ENCODE data around the gene ZBP1.

Gene ZBP1

DNA sequence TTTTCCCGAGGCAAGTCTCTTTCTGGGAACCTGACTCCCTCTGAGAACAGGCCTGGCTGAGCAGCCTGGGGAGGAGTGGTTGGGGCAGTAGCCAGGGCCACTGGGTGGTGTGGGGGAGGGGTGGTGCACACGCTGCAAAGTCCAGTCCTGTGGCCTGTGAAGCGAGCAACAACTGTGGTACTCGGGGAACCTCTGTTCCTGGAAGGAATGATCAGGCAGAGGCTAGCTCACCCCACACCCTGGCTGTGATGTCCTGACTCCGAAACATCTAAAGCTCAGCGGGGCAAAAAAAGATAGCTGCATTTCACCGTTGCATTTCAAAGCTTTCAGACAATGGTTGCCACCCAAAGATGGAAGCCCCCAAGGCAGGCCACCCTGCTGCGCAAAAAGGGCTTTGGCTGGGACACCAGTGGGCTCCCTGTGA, 33.8 kb downstream of the ZBP1 start:
- DNase-seq (ENCODE audit: low read depth): no peak

DNA sequence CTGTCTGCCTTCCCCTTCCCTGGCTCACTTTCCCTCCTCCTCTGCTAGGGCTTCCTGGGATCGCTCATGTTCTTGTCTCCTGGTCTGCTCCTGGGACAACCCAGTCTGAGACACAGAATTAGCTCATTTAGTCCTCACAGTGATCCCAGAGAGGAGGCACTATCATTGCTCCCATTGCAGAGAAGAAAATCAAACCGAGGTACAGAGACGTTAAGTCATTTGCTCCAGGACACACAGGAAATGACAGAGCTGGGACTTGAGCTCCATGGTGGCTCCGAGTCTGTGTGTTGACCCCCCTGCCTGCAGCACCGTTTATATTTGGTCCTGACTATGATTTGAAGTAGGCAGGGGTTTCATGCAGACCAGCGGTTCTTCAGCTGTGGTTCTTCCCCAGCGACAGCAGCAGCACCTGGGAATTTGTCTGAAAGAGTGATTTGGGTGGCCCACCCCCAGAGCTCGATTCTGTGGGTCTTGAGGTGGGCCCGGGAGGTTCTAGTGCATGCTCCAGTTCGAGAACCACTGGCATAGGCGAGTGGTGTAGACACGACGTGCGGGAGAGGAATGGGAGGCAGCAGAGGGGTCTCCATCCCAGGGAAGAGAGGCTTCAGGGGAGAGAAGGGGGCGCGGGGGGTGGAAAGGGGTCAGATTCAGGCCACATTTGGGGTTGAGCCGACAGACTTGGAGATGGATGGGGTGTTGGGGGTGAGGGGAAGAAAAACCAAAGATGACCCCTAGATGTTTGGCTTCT, 34.6 kb downstream of the ZBP1 start:
- no peak for DNase-seq (ENCODE audit: low read depth)

DNA sequence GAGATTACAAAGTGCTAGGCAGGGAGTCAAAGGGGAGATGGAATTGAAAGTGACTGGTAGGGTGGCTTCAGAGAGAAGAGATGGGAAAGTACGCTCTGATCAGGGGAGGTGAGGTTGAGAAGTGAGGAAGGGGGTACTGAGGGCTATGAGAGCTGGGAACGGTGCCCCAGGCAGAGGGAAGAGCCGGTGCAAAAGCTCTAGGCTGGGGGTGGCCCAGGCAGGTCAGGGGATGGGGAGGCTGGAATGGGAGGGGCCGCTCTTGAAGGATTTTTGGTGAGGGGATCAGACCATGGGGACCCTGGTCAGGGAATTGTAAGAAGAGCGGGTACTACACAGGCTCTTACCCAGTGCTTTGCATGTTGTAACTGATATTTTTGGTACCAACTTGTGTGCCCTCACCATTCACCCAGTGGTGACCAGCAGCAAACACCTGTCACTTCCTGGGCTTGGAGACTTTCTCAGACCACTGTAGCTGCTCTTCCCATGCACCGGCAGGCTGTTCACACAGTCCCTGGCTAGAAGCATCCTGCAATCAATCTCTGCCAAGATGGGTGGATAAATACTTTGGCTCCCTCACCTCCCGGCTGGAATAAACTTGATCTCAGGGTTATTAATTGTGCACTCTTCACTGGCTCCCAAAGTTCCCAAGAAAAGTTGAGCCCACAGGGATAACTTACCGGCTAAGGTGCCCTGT, 35.3 kb downstream of the ZBP1 start:
- no peak for DNase-seq (ENCODE audit: low read depth)

DNA sequence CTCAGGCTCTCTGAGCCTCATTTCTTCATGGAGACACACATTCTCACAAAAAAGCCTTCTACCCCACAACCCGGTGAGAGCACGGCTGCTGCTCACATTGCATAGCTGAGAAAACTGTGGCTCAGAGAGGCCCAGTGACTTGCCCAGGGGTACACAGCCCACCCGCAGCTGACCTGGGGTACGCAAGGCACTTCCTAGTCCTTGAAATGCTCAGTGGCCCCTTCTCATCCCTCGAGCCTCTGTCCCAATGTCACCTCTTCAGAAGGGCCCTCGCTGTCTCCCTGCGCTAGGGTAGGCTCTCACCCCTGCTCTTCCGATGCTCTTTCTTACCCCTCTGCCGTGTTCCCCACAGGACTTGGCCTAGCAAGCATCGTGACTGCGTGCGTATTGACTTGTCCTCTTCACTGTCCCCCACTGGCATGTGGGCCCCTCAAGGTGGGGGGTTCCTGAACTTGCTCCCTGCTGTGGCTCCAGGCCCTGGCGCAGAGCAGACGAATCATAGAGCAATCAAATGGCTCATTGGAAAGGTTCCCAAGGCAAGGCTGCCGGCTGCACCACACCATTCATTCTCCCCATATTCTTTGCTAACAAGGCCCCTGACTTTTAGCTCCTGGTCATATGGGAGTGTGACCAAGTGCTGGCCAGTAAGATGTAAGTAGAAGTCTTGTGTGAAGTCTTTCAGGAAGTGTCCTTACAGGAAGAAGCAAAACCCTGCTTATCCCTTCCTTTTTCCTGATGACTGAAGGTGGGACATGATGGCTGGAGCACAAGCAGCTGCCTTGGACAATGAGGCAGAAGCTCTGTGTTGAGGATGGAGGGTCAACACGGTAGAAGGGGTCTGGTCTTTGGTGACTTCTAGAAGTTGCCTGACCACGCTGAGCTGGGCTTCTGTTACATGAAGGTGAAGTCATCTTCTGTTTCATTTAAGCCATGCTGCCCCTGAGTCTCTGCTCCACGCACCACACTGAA, 36.7 kb downstream of the ZBP1 start:
- DNase-seq (ENCODE audit: low read depth): no peak

DNA sequence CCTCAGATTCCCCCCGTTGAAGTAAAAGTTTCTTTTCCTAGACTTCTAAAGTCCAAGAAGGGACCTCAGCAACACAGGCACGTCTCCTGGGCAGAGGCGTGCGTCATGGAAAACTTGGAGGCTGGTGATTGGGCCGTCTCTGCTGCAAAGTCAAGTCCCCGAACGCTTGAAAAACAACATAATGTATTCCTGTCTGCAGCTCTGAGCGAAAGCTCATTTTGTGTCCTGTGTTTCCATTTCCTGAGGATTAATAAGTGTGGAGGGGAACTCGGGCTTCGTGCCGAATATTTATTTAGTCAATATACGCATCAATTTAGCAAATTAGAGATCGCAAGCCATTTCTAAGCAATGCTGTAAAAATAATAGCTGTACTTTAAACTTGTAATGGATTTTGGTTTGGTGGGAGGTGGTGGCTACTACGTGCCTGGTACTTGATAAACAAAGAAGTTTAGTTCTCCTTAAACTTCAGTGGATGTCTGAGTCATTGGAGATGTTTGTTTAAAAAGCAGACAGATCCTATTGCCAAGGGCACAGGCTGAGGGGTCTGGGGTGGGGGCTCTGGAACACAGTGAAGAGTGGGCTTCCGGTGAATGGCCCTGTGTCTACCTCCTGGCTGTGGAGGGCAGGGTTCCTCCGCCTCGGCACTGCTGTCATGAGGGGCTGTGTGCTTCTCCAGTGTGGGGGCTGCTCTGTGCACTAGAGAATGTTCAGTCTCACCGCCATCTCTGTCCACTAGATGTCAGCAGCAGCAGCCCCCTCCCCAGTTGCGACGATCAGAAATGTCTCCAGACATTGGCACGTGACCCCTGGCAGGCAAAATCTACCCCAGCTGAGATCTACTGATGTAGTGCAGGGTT, 37.6 kb downstream of the ZBP1 start:
- no peak for DNase-seq (ENCODE audit: low read depth)

DNA sequence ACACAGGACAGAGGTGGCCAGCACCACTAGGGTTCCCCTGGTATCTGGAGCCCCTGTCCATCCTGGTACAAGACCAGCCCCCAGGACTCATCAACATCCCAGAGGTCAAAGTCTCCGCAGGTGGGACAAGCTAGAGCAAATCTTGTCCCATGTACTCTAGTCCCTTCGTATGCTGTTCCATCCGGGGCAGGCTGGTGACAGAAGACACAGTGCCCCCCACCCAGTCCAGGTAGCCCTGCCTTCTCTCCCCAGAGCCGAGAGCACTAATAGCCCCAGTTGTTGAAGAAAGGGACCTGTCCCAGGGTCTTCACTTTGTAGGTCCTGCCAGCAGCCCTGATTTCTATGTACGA, 38.2 kb downstream of the ZBP1 start:
- no peak for DNase-seq (ENCODE audit: low read depth)

DNA sequence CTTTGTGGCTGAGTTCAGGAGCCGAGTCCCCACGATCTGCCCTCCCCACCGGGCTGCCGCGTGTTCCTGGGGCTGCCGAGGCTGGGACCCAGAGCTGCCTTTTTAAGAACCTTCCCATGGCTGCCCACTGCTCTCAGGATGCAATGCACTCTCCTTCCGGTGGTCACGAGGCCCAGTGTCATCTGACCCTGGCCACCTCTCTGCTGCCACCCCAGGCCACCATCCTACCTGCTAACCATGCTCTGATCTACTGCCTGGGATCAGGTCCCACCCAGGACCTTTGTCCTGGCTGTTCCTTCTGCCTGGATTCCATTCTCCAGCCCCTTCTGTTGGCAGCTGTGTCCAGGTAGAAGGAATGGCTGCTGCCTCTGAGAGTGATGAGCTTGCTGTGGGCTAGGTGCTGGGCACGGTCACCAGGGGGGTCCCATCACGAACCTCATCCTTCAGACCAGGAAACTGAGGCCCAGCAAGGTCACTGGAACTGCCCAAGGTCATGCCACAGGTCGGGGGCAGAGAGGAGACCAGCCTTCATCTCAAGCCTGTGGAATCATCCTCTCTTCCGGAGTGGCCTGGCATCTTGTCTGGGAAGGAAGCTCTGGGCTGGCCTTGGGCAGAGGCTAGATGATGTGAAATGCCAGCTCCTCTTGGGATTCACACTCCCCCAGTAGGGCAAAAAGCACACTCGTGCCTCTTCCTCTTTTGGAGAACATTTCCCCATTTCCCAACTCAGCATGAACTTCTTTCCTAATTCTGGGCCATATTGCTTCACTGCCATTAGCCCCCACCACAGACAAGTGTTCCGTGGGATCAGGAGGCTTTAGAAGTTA, 38.8 kb downstream of the ZBP1 start:
- no peak for DNase-seq (ENCODE audit: low read depth)

DNA sequence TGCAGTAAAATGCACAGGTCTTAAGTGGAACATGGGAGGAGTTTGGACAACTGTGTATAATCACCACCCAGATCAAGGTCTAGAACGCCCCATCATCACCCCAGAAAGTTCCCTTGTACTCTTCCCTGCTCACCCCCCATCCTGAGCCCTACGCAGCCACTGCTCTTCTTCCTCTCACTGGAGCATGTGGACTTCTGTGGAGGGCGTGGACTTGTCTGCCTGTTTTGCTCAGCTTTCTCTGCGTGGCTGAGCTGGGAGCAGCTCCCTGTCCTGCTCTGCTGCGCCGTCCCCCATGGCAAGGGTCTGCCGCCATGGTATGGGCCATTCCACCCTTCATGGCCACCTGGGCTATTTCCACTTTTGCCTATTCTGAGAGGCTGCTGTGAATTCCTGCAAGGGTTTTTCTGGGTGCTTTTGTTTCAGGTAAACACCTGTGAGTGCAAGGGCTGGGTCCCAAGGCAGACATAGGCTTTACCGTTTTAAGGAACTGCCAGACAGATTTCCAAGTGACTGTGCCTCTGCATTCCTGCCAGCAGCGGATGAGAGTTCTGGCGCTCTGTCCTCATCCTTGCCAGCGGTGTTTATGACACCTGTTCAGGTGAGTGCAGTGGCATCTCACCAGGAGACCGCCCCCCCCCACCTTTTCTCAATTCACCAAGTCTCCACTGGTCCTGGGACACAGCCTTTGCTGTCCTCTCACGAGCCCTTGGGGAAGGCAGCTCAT, 39.6 kb downstream of the ZBP1 start:
- no peak for DNase-seq (ENCODE audit: low read depth)

DNA sequence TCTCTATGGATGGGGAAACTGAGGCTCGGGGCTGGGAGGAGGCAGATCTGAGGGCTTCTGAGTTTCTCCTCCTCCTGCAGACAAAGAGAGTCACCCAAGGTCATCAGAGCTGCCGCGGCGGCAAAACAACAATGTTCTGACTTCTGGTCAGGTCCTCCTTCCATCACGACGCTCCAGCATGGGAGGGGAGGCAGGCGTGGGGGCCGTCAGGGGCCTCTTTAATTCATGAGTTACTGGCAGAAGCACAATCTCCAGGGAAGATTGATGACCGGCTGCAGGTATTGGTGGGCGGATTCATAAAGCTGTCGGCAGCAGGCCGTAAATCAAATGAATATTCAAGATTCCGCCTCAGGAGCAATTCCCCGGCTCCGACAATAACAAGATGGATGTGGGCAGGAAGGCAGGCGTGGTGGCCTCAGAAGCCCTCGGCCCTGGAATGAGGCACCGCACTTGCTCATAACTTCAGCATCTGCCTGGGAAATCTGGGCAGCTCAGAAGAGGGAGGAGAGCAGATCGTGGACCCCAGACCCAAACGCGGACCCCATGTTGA, 40.3 kb downstream of the ZBP1 start:
- DNase-seq (ENCODE audit: low read depth): no peak

DNA sequence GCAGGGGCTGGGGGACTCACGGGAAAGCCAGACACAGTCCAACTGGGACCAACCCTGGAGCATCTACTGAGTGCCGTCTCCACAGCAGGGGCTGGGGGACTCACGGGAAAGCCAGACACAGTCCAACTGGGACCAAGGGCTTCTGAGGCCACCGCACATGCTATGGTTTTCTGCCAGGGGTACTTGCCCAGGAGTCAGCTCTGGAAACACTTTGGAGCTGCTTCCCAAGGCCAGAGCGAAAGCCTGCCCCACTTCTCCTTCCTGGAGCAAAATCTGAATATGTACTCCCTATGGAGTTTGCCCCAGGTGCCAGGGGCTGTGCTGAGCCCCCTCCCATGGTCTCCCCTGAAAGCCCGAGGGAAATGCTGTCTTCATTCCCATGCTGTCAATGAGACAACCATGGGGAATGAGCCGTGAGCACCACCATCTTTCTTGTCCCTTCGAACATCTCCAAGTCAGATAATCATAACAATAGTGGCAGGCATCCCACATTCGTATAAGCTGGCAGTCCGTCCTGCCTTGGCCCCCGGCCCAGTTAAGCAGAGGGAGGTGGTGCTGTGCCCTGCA, 40.8 kb downstream of the ZBP1 start:
- no peak for DNase-seq (ENCODE audit: low read depth)

DNA sequence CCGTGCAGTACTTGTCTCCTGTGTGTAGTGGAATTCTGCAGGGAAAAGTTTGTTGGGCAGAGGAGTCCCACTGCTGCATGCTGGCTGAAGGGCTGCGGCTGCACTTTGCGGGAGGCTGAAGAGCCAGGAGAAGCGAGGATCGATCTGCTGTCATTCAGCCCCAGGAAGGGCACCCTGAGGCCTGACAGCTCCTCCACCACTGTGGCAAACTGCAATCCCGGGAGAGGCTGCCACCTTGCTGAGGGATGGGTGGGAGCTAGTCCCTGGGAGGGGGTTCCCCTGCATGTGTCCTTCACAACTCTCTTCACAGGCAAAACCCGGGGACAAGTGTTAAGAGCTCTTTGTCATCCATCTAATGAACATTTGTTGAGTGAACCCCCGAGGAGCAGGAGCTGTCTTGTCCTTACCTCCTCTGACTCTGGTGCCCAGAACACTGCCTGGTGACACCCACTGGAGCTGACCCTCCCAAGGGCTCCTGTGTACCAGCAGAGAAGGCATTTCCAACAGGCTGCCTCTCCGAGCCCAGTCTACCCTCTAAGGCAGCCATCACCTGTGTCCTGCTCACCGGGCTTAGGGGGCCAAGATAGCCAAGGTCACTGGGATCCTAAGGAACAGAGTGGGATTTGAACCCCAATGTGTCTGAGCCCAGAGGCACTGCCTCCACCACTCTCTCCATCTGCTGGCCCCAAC, 41.6 kb downstream of the ZBP1 start:
- no peak for DNase-seq (ENCODE audit: low read depth)

DNA sequence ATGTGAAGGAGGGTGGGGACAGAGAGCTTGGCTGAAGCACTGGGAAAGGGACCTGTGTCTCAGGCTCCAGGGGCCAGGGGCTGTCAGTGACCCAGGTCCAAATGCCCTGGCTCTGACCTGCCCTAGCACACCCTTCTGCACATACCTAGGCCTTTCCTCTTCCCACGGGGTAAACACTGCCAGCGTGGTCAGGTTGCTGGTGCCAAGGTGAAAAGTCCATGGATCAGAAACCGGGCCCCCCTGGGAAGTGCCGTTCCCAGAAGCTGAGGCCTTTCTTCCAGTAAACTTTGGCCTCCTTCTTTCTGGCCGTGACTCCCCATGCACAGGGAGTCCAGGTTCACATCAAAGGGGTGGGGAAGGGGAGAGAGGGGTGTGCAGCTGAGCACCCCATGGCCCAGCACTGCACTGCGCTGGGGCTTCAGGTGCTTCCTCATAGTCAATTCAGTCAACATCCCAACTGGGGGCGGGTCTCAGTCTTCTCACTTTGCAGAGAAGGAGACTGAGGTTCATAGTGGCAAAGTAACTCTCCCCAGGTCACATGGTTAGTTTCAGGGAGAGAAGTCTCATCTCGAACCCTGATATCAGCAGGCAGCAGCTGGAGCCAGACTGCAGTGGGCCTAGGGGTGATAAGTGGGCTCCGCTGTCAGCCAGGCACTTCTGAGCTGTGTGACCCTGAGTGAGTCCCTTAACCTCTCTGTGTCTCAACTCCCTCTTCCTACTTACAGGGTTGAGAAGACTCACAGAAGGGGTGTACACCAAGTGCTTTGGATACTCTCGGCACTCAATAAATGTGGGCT, 42.3 kb downstream of the ZBP1 start:
- no peak for DNase-seq (ENCODE audit: low read depth)

DNA sequence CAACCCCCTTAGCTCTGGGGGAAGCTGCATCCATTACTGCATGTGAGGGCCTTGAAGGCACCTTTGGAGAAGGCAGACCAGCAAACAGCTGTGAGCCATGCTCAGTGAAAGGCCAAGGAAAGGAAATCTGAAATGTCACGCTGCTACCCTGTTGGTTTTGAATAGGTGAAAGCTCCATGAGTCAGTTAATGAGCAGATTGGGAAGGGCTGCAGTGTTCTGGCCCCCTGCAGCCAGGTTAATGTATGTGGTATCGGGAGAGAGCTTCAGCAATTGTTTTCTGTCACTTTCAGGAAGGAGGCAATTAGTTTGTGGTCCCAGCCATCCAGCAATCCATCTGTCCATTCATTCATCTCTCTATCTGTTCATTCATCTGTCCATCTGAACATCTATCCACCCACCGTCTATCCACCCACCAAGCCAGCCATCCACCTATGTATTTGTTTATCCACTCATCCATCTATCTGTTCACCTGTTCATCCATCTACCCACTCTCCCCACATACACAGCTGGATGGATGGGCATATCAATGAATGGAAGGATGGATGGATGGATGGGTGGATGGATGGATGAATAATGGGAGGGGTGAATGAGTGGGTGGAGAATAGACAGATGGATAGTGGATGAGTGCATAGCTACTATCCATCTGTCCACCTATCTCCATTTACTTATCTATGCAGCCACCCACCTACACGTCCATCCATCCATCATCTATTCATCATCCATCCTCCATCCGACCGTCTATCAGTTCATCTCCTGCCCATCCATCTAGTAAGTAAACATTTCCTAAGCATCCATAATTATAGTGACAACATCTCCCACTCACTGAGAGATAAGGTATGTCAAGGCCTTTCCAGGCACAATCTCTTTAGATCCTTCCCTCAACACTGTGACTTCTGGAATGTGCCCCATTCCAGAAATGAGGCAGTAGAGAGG, 43.3 kb downstream of the ZBP1 start:
- DNase-seq (ENCODE audit: low read depth): no peak

DNA sequence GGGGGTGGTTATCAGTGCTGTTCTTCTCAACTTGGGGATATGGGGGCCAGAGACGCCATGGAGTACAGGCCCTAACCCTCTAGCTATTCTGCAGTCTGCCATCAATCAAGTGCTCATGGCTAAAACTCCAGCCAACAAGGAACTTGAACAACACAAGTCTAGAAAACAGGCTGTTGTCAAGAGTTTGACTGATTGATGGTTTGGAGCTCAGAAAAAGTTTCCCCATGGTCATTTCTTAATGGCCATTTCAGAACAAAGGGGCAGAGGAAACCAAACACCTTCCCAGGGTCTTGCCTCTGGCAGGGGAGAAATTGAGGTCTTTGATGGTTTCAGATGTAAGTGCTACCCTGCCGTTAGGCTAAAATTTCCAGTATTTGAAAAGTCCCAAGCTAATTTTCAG, 44.2 kb downstream of the ZBP1 start:
- no peak for DNase-seq (ENCODE audit: low read depth)

DNA sequence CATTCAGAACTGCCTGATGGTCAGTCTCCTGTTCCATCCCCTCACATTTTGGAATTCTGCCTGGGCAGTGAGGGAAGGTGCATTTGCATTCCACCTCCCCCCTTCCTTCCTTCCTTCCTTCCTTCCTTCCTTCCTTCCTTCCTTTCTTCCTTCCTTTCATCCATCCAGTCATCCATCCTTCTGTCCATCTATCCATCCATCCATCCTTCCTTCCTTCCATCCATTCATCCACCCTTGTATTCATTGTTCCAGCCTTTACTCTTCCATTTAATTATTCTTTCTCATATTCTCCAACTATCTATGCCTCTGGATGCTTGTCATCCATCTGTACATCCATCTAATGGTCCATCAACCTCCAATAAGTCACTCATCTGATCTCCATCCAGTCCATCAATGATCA, 45.3 kb downstream of the ZBP1 start:
- no peak for DNase-seq (ENCODE audit: low read depth)

DNA sequence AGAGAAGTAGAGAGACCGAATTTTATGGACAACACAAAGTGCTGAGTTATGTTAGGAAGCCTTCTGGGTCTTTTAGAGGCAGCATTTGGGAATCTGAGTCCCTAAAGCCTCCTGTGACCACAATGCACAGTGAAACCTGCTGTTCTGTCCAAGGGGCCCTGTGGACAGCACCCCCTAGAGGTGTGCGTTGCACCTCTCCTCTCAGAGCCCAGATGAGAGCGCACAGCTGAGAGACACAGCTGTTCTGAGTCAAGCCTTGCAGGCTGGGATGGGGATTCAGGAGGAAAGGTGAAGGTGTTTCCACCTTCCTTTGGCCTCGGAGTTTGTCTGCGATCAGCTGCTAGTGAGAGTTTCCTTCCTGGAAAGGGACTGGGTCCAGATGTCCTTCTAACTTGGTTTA, 46.3 kb downstream of the ZBP1 start:
- DNase-seq (ENCODE audit: low read depth): no peak

DNA sequence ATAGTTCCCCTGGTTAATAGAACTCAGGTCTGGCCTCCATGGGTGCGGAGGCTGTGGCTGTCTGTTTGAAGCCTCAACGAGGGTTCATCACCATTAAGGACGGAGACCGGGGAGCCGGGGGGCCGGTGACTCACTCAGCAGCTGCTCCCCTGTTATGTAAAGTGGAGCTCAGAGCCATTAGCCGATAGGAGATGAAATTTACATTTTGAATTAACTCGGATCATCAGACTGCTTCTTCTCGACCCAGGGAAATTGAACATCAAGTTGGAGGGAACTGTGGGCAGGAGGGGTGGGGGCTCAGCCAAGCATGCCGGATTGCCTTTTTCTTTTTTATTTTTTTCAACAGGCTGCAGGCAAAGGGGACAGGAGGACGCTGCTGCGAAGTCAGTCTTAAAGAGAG, 47.0 kb downstream of the ZBP1 start:
- DNase-seq (ENCODE audit: low read depth): no peak

All from activated gamma-delta T cell treated with anti-CD3 and anti-CD28 coated beads, Interleukin-2, amount 50 U/mL, for 16 hours (primary cell).